ENCODE results near the gene TBX18. TPM values are rescaled to one million over a fixed set of nuclear protein-coding genes. Genes with fewer than 3 reads are reported as not detected.

Gene TBX18
- total RNA-seq, 1 donor: 64.1 TPM

DNA sequence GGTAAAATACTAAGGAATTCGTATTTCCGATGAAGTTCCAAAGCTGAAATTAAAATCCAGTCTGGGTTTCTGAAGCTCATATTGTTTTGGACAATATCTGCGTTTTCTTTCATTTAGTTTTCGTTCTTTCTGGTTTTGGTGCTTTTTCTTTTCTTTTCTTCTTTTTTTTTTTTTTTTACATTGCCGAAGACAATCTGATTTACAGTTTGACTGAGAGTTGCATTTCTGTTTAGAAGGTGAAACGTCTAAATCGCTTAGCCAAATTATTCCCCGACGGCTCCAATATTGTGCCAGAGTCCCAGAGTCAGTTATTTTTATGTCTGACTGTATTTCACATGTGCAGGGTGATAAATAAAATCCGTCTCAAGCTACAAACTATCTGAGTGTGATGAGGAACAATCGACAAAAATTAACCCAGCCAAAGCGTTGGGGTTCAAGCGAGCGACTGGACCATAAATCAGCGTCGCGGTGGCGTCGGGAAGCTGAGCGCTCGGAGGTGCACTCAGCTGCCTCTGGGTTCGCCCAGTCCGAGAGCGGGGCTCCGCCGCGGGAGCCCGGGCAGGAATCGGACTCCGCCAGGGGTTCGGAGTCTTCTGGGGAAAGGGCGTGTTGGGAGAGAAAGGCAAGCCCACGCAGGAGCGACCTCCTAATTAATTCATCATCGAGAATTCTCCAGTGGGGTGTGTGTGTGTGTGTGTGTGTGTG, 8.2 kb upstream of the TBX18 start:
- peak overlapping the region; percentile 80 for H3K4me3 ChIP-seq (ENCODE audit: insufficient read depth, low read length)
- TF ChIP-seq, protein P1, sequence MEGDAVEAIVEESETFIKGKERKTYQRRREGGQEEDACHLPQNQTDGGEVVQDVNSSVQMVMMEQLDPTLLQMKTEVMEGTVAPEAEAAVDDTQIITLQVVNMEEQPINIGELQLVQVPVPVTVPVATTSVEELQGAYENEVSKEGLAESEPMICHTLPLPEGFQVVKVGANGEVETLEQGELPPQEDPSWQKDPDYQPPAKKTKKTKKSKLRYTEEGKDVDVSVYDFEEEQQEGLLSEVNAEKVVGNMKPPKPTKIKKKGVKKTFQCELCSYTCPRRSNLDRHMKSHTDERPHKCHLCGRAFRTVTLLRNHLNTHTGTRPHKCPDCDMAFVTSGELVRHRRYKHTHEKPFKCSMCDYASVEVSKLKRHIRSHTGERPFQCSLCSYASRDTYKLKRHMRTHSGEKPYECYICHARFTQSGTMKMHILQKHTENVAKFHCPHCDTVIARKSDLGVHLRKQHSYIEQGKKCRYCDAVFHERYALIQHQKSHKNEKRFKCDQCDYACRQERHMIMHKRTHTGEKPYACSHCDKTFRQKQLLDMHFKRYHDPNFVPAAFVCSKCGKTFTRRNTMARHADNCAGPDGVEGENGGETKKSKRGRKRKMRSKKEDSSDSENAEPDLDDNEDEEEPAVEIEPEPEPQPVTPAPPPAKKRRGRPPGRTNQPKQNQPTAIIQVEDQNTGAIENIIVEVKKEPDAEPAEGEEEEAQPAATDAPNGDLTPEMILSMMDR (IDR thresholded peaks at IDR 0.05; ENCODE audit: extremely low read depth, low read depth, low read length): no peak
- peak overlapping the region; percentile 97 for H2AFZ ChIP-seq (ENCODE audit: low read length)
- no peak overlapping the region for H3K27ac ChIP-seq (ENCODE audit: low read depth, low read length)
- peaks cover 5% of the 10 kb centered on the region for H3K4me1 ChIP-seq (ENCODE audit: insufficient read depth, low read length)
- peak; percentile 84 for DNase-seq (ENCODE audit: insufficient read length, low spot score, missing footprints)
- H3K4me2 ChIP-seq (ENCODE audit: insufficient read depth, low read length): peak overlapping the region; percentile 91
- no peaks in the 10 kb centered on the region for H3K79me2 ChIP-seq (ENCODE audit: insufficient read depth, low read length)
- no peaks in the 10 kb centered on the region for H3K9me3 ChIP-seq (ENCODE audit: low read depth, low read length)
- no peaks in the 10 kb centered on the region for H4K20me1 ChIP-seq (ENCODE audit: insufficient read depth, low read length)
- H3K36me3 ChIP-seq (ENCODE audit: insufficient read depth, low read length): no peaks in the 10 kb centered on the region
- peaks cover 35% of the 10 kb centered on the region for H3K27me3 ChIP-seq (ENCODE audit: insufficient read depth, low read length)

DNA sequence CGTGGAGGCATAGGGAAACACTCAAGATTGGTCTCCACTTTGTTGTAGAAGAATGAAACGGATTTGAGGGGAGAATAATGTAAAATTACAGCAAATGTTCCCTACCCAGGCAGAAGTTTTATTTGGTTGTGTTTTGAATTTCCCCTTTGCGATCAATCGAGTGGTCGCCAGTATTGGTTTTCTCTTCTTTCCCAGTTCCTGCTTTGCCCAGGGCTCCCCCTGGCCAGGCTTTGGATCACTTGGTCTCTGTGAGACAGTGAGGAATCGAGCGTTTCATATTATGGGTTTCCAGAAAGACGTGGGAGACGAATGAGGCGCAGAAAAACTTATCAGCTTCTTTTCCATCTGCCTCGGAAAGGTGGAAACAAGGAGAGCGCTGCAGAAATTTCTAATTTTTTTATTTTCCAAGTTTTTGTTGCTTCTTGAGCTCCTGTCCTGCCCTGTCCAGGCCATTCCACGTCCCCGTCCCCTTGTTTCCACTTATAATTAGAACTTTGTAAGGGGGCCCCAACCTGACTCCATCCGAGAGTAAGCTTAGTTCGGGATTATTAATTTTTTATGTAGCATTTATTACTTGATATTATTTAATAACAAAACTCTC, 7.5 kb upstream of the TBX18 start:
- Histone ChIP-seq H3K27ac (ENCODE audit: low read depth, low read length) (no peak overlapping the region), H3K36me3 (ENCODE audit: insufficient read depth, low read length) (no peaks in the 10 kb centered on the region), H3K4me3 (ENCODE audit: insufficient read depth, low read length) (no peak overlapping the region), H4K20me1 (ENCODE audit: insufficient read depth, low read length) (no peaks in the 10 kb centered on the region), H3K79me2 (ENCODE audit: insufficient read depth, low read length) (no peaks in the 10 kb centered on the region), H3K4me2 (ENCODE audit: insufficient read depth, low read length) (no peak overlapping the region), H2AFZ (ENCODE audit: low read length) (no peak overlapping the region), H3K27me3 (ENCODE audit: insufficient read depth, low read length) (peaks cover 35% of the 10 kb centered on the region), H3K9me3 (ENCODE audit: low read depth, low read length) (no peaks in the 10 kb centered on the region), H3K4me1 (ENCODE audit: insufficient read depth, low read length) (peaks cover 5% of the 10 kb centered on the region)
- TF ChIP-seq, protein P1 (IDR thresholded peaks at IDR 0.05; ENCODE audit: extremely low read depth, low read depth, low read length): no peak
- DNase-seq (ENCODE audit: insufficient read length, low spot score, missing footprints): no peak

DNA sequence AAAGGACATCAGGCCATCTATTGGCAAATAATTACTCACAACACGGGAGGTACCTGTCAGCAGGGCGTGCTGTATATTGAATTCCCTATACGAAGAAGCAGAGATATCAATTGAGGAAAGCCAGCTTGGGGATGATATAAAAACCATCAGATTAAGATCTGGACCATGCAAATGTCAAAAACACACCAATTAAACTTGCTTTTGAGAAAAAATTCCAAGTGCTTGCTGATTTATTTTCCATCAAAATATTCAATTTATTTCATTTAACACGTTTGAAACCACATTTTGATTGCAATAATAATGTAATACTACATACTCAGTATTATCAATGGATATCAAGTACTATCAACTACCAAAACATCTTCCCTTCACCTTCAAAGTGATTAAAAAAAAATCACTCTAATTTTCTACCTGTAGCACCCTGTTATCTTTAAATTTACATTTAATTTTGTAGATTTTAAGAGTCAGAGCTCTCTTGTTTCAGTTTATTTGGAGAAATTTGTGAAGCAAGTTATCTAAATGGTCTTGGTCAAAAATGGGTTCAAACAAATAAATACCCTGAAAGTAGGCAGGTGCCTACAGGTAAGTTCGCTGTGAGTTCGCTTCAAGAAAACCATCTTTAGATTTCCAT, 6.8 kb upstream of the TBX18 start:
- DNase-seq (ENCODE audit: insufficient read length, low spot score, missing footprints): no peak
- Histone ChIP-seq H4K20me1 (ENCODE audit: insufficient read depth, low read length) (no peaks in the 10 kb centered on the region), H3K79me2 (ENCODE audit: insufficient read depth, low read length) (no peaks in the 10 kb centered on the region), H3K4me3 (ENCODE audit: insufficient read depth, low read length) (no peak overlapping the region), H3K4me2 (ENCODE audit: insufficient read depth, low read length) (no peak overlapping the region), H3K36me3 (ENCODE audit: insufficient read depth, low read length) (no peaks in the 10 kb centered on the region), H3K9me3 (ENCODE audit: low read depth, low read length) (no peaks in the 10 kb centered on the region), H3K4me1 (ENCODE audit: insufficient read depth, low read length) (peaks cover 5% of the 10 kb centered on the region), H2AFZ (ENCODE audit: low read length) (no peak overlapping the region), H3K27me3 (ENCODE audit: insufficient read depth, low read length) (peaks cover 35% of the 10 kb centered on the region), H3K27ac (ENCODE audit: low read depth, low read length) (no peak overlapping the region)
- TF ChIP-seq, protein P1 (IDR thresholded peaks at IDR 0.05; ENCODE audit: extremely low read depth, low read depth, low read length): no peak

DNA sequence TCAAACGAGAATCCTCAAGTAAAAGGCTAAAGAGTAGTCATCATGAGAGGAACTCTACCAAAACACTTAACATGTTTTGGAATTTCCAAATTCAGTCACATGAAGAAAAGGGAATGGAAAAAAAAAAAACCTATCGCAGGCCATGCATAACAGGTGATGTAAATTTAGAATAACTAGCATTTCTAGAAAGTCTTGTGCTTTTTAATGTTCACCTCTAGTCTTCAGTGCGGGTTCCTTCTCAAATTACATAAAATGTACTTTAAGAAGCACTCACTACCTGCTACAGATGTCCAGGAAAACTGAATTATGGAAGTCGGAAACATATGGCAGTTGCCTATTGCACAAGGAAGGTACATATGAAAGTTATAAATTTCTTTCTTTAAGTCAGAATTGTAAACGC, 6.1 kb upstream of the TBX18 start:
- DNase-seq (ENCODE audit: insufficient read length, low spot score, missing footprints): no peak
- TF ChIP-seq, protein P1 (IDR thresholded peaks at IDR 0.05; ENCODE audit: extremely low read depth, low read depth, low read length): no peak
- Histone ChIP-seq H3K4me2 (ENCODE audit: insufficient read depth, low read length) (no peak overlapping the region), H3K4me1 (ENCODE audit: insufficient read depth, low read length) (peaks cover 5% of the 10 kb centered on the region), H2AFZ (ENCODE audit: low read length) (no peak overlapping the region), H3K4me3 (ENCODE audit: insufficient read depth, low read length) (no peak overlapping the region), H3K79me2 (ENCODE audit: insufficient read depth, low read length) (no peaks in the 10 kb centered on the region), H4K20me1 (ENCODE audit: insufficient read depth, low read length) (no peaks in the 10 kb centered on the region), H3K27me3 (ENCODE audit: insufficient read depth, low read length) (peaks cover 35% of the 10 kb centered on the region), H3K9me3 (ENCODE audit: low read depth, low read length) (no peaks in the 10 kb centered on the region), H3K36me3 (ENCODE audit: insufficient read depth, low read length) (no peaks in the 10 kb centered on the region), H3K27ac (ENCODE audit: low read depth, low read length) (no peak overlapping the region)

Data from osteoblast (primary cell).